AG04450 (cell line): ENCODE measurements around the gene TMED6. TPM values are rescaled to one million over a fixed set of nuclear protein-coding genes. Genes with fewer than 3 reads are reported as not detected.
"Not testable (repeated sequence)": the region's sequence is repeated elsewhere in the genome, so short reads cannot be mapped to it uniquely, and the experiment has no call there.

ENCODE experiments used
- CTCF ChIA-PET: fragments of 300-600, 350-600 bp; formaldehyde crosslinking; extraction: SDS; loops from one replicate; lab custom pipeline; 2022; ENCODE audit warnings: antibody characterized with exemption, inconsistent platforms; lab: Charles Lee
- POLR2A ChIA-PET: fragments of 350-600 bp; formaldehyde crosslinking; extraction: SDS; loops from one replicate; lab custom pipeline; 2021; ENCODE audit warnings: antibody characterized with exemption, inconsistent platforms; lab: Yijun Ruan, JAX
- DNase-seq: peaks from one replicate; pipeline ENCODE4 v3.0.0-alpha.2; 2011; ENCODE audit warnings: low read depth, low spot score
- H3K27ac ChIP-seq: one replicate; pipeline ENCODE4 v1.5.1; 2012; ENCODE audit warnings: low read depth, low read length, control low read depth
- H3K27me3 ChIP-seq: one replicate; pipeline ENCODE4 v1.6.0; 2012; ENCODE audit warnings: low read length; ENCODE audit not compliant: control insufficient read depth, insufficient read depth
- H3K4me3 ChIP-seq: 2 replicates; pipeline ENCODE4 v1.5.1; 2011; ENCODE audit warnings: mild to moderate bottlenecking, low read depth, low read length, control low read depth
- H3K9me3 ChIP-seq: 2 replicates; pipeline ENCODE4 v1.5.1; 2012; ENCODE audit warnings: low read length; ENCODE audit not compliant: control insufficient read depth, insufficient read depth
- CTCF ChIP-seq: IDR thresholded peaks from 2 replicates; pipeline ENCODE4 v1.5.1; 2011; ENCODE audit warnings: low read depth, low read length, control low read depth, inconsistent platforms
- polyA plus RNA-seq: library from polyadenylated mRNA; depleted of rRNA; stranded (reverse); fragments of >200 nt; gene quantifications from 2 replicates; pipeline ENCODE4 v1.2.3, GENCODE V29; 2011

TMED6 gene
- polyA plus RNA-seq, 1 experiment = not detected

DNA sequence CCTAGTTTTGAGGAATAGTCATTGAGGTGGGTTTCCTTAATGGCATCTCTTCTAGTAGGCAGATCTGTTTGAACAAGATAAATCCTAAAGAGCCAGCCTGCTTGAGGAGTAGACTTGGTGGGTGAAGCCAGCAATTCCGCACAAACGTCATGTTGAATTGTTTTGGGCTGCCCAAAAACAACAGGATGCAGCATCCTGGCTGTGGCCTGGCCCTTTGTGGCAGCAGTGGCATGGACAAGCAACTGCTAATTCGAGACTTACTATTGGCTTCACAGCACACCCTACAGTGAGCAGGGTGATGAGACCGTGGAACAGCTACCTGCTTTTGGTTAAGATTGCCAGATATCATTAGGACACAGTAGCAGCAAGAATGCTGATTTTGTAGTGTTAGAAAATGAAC is 49.7 kb downstream of the TMED6 start:
- TF ChIP-seq CTCF = no peak
- ChIA-PET POLR2A (no interaction called here), CTCF (interaction anchor here (0.5 to 1.6 kb wide), 2 partner anchors 9 to 31 kb away, joined by 6 read pairs; no protein-coding TSS in a partner anchor)
- no peak for DNase-seq
- Histone ChIP-seq H3K27ac (no peak overlapping the region), H3K4me3 (no peak overlapping the region), H3K27me3 (no peaks in the 10 kb centered on the region), H3K9me3 (no peaks in the 10 kb centered on the region)

GRCh38 chr16:69301187-69301586 is 50.4 kb downstream of the TMED6 start:
- no peaks in the 10 kb centered on the region for H3K27me3 ChIP-seq

GRCh38 chr16:69298261-69298660 is 53.3 kb downstream of the TMED6 start:
- H3K4me3 ChIP-seq = no peak overlapping the region
- no peaks in the 10 kb centered on the region for H3K27me3 ChIP-seq
- CTCF ChIA-PET = interaction anchor here (1.2 kb wide), 1 partner anchor 11 kb away, joined by 3 read pairs; no protein-coding TSS in a partner anchor
- no peaks in the 10 kb centered on the region for H3K9me3 ChIP-seq
- POLR2A ChIA-PET = no interaction called here
- no peak overlapping the region for H3K27ac ChIP-seq
- DNase-seq = no peak
- no peak for TF ChIP-seq CTCF

More at GRCh38 chr16:69301187-69301586, 50.4 kb downstream of the TMED6 start:
- no peak for TF ChIP-seq CTCF
- ChIA-PET POLR2A (no interaction called here), CTCF (no interaction called here)
- DNase-seq = no peak
- Histone ChIP-seq H3K27ac (no peak overlapping the region), H3K9me3 (no peaks in the 10 kb centered on the region), H3K4me3 (no peak overlapping the region)

- not testable (repeated sequence) for H3K9me3 ChIP-seq, H3K27me3 ChIP-seq, H3K4me3 ChIP-seq, H3K27ac ChIP-seq, DNase-seq
- CTCF ChIA-PET = interaction anchor here (1.2 kb wide), 1 partner anchor 9 kb away, joined by 3 read pairs; no protein-coding TSS in a partner anchor
- POLR2A ChIA-PET = interaction anchor here (1.2 kb wide), 1 partner anchor 30 kb away, joined by 3 read pairs; no protein-coding TSS in a partner anchor
Observed at GRCh38 chr16:69296771-69297170, 54.8 kb downstream of the TMED6 start.

DNA sequence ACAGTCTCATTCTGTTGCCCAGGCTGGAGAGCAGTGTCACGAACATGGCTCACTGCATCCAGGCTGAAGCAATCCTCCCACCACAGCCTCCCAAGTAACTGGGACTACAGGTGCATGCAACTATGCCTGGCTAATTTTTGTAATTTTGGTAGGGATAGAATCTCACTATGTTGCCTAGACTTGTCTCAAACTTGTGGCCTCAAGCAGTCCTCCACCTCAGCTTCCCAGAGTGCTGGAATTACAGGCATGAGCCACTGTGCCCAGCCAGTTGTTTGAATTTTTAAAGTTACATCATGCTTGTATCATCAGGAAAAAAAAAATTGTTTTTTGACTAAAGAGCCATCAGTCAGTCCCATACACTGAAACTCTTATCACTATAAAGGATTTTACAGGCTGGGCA is 57.5 kb downstream of the TMED6 start:
- CTCF ChIA-PET = no interaction called here
- H3K9me3 ChIP-seq = no peaks in the 10 kb centered on the region
- no peak for DNase-seq
- H3K27ac ChIP-seq = no peak overlapping the region
- H3K4me3 ChIP-seq = no peak overlapping the region
- no peaks in the 10 kb centered on the region for H3K27me3 ChIP-seq
- POLR2A ChIA-PET = no interaction called here
- no peak for TF ChIP-seq CTCF
